GM12878 (cell line): ENCODE data around the gene CIAO1. TPM values are rescaled to one million over a fixed set of nuclear protein-coding genes. Genes with fewer than 3 reads are reported as not detected.

Experiments used
- ATF7 ChIP-seq: fragments of 450-650 bp; IDR thresholded peaks from 2 replicates; pipeline ENCODE4 v1.6.1; 2016; ENCODE audit warnings: low read depth, mild to moderate bottlenecking
- CBFB ChIP-seq: IDR thresholded peaks from 2 replicates; pipeline ENCODE4 v1.6.1; 2016; ENCODE audit warnings: antibody characterized with exemption, low read depth
- ELK1 ChIP-seq: IDR thresholded peaks from 2 replicates; pipeline ENCODE4 v1.6.1; 2012; ENCODE audit warnings: low read depth, low read length, improper control_type of control experiment
- FOXM1 ChIP-seq: IDR thresholded peaks from 2 replicates; pipeline ENCODE4 v1.6.1; 2012; ENCODE audit warnings: low read depth, mild to moderate bottlenecking, inconsistent platforms, low read length, moderate library complexity
- IRF4 ChIP-seq: IDR thresholded peaks from 2 replicates; pipeline ENCODE4 v1.6.1; 2011; ENCODE audit warnings: low read depth, low read length
- IRF5 ChIP-seq: fragments of 450-650 bp; IDR thresholded peaks from 2 replicates; pipeline ENCODE4 v1.6.1; 2017; ENCODE audit warnings: borderline replicate concordance
- MEF2A ChIP-seq: IDR thresholded peaks from 2 replicates; pipeline ENCODE4 v1.6.1; 2011; ENCODE audit warnings: low read depth, mild to moderate bottlenecking, low read length, moderate library complexity; ENCODE audit not compliant: insufficient read depth
- MLLT1 ChIP-seq: fragments of 450-650 bp; IDR thresholded peaks from 2 replicates; pipeline ENCODE4 v1.6.1; 2016; ENCODE audit warnings: mild to moderate bottlenecking
- NBN ChIP-seq: fragments of 450-650 bp; IDR thresholded peaks from 2 replicates; pipeline ENCODE4 v1.6.1; 2016
- PAX5 ChIP-seq: IDR thresholded peaks from 2 replicates; pipeline ENCODE4 v1.6.1; 2011; ENCODE audit warnings: low read depth, low read length, borderline replicate concordance
- RELB ChIP-seq: fragments of 450-650 bp; IDR thresholded peaks from 2 replicates; pipeline ENCODE4 v1.6.1; 2017; ENCODE audit warnings: low read depth, mild to moderate bottlenecking, moderate library complexity
- RFX5 ChIP-seq: IDR thresholded peaks from 2 replicates; pipeline ENCODE4 v1.6.1; 2011; ENCODE audit warnings: low read depth, low read length, improper control_type of control experiment
- SIX5 ChIP-seq: IDR thresholded peaks from 2 replicates; pipeline ENCODE4 v1.6.1; 2011; ENCODE audit warnings: mild to moderate bottlenecking, low read depth, low read length, moderate library complexity; ENCODE audit not compliant: severe bottlenecking
- SMARCA5 ChIP-seq: fragments of 450-650 bp; IDR thresholded peaks from 2 replicates; pipeline ENCODE4 v1.6.1; 2017; ENCODE audit warnings: mild to moderate bottlenecking
- SP1 ChIP-seq: IDR thresholded peaks from one replicate; pipeline ENCODE4 v1.6.1; 2011; ENCODE audit warnings: low read depth, low read length
- SPI1 ChIP-seq: IDR thresholded peaks from 2 replicates; pipeline ENCODE4 v1.6.1; 2011; ENCODE audit warnings: low read depth, mild to moderate bottlenecking, low read length, moderate library complexity, borderline replicate concordance; ENCODE audit not compliant: insufficient read depth
- TAF1 ChIP-seq: IDR thresholded peaks from 2 replicates; pipeline ENCODE4 v1.6.1; 2011; ENCODE audit warnings: mild to moderate bottlenecking, low read depth, low read length, borderline replicate concordance
- TCF7 ChIP-seq: IDR thresholded peaks from 2 replicates; pipeline ENCODE4 v1.6.1; 2014; ENCODE audit warnings: antibody characterized with exemption, borderline replicate concordance
- ZBTB40 ChIP-seq: fragments of 450-650 bp; IDR thresholded peaks from 2 replicates; pipeline ENCODE4 v1.6.1; 2016; ENCODE audit warnings: mild to moderate bottlenecking, moderate library complexity, borderline replicate concordance
- ZNF274 ChIP-seq: IDR thresholded peaks from one replicate; pipeline ENCODE4 v1.8.0; 2011; ENCODE audit not compliant: insufficient read length, insufficient read depth
- ZNF622 ChIP-seq: fragments of 450-650 bp; IDR thresholded peaks from 2 replicates; pipeline ENCODE4 v1.6.1; 2017; ENCODE audit warnings: mild to moderate bottlenecking, inconsistent platforms
- polyA plus RNA-seq, 11 experiments: library from polyadenylated mRNA; depleted of rRNA in 4 of 11; unstranded in 6 of 11; stranded (reverse) in 5 of 11; fragments of >200 nt; fragmentation: Nextera tagmentation in 4 of 11; fragmentation: Illumina TruSeq in 1 of 11; extraction: Ambion mirVana in 4 of 11; extraction: Trizol in 1 of 11; gene quantifications; 1 replicate in 1 of 11; 2 replicates in 10 of 11; pipeline versions ENCODE4 v1.2.1 to v1.2.3, GENCODE V29; 2011 to 2016; ENCODE audit warnings: inconsistent platforms in 2 of 11, missing spikeins in 2 of 11, low read depth in 1 of 11
- total RNA-seq, 4 experiments: library from RNA; depleted of rRNA in 3 of 4; stranded (reverse); fragments of >200 nt in 3 of 4; fragmentation: Illumina TruSeq in 1 of 4; extraction: Trizol in 1 of 4; gene quantifications; 2 replicates each; pipeline versions ENCODE4 v1.2.1 to v1.2.3, GENCODE V29; 2013 to 2021

CIAO1 gene
- total and polyA plus RNA-seq, 10 of the 15 experiments (the other 5 are each of a cell fraction or from before 2014, with no cell fraction given): 8.3 to 89.4 (median 63.4) TPM

GRCh38 chr2:96265840-96266679, at the start of gene CIAO1, which contains the start of gene TMEM127 (continued):
- peak; percentile 55 for TF ChIP-seq NBN
- peak; percentile 94 for TF ChIP-seq ZBTB40
- no peak for TF ChIP-seq MLLT1
- TF ChIP-seq SPI1: no peak
- TF ChIP-seq MEF2A: peak; percentile 22; the same call in 1 of the 2 replicates
- peak; percentile 27; the same call in 1 of the 2 replicates for TF ChIP-seq RELB
- TF ChIP-seq PAX5: peak; percentile 4; the same call in 1 of the 2 replicates
- TF ChIP-seq TAF1: no peak
- TF ChIP-seq SP1: peak; percentile 18
- peak; percentile 65 for TF ChIP-seq RFX5
- TF ChIP-seq ELK1: peak; percentile 79
- no peak for TF ChIP-seq ZNF274
- 0 out of 2 replicates have a peak, but pooled peaks have one; percentile 37 for TF ChIP-seq CBFB
- no peak for TF ChIP-seq ZNF622
- no peak for TF ChIP-seq FOXM1
- no peak for TF ChIP-seq IRF4
- no peak; the same call in none of the 2 replicates for TF ChIP-seq ATF7
- TF ChIP-seq IRF5: no peak; the same call in 1 of the 2 replicates
- peak; percentile 98 for TF ChIP-seq SIX5
- no peak for TF ChIP-seq TCF7
- peak; percentile 73 for TF ChIP-seq SMARCA5
